GM19438 (cell line): ENCODE measurements around the gene OR9Q1.

Source experiments
- ATAC-seq: cut with Tn5 transposase; IDR thresholded peaks from one replicate; pipeline ENCODE4 v1.9.1; 2021; ENCODE audit warnings: low read depth; ENCODE audit not compliant: unreplicated experiment

The OR9Q1 gene

DNA sequence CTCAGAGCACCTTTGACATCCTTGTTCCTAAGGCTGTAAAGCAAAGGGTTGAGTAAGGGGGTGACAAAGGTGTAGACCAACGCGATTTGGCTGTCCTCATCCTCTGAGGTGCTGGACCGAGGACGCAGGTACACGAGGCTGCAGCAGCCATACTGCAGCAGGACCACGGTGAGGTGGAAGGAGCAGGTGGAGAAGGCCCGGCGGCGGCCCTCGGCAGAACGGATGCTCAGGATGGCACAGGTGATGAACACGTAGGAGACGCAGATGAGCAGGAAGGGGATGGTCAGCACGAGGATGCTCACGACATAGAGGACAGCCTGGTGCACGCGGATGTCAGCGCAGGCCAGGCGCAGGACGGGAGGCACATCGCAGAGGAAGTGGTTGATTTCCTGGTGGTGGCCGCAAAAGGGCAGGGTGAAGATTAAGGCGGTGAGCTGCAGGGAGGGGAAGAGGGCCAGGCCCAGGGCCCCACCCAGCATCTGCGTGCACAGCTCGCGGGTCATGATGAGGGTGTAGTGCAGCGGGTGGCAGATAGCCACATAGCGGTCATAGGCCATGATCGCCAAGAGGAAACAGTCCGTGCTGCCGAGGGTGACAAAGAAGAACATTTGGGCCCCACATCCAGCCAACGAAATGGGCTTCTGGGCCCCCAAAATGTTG, 204.4 kb downstream of the OR9Q1 start:
- no peak for ATAC-seq
